HepG2 (cell line): Measurements from ENCODE around the gene H1-8. TPM values are rescaled to one million over a fixed set of nuclear protein-coding genes. Genes with fewer than 3 reads are reported as not detected.

Experiments used
- CBX2 ChIP-seq, 2 experiments: fragments of 200-600 bp in 1 of 2; sonication (generic); formaldehyde crosslinking in 1 of 2; IDR thresholded peaks; 2 replicates each; pipeline versions ENCODE4 v1.7.0 to v1.8.1; 2018 to 2022; ENCODE audit warnings: low read depth in 2 of 2, low read length in 1 of 2, mild to moderate bottlenecking in 1 of 2, missing genetic modification reagents in 1 of 2
- HDAC6 ChIP-seq: fragments of 200-600 bp; sonication (generic); IDR thresholded peaks from 2 replicates; pipeline ENCODE4 v1.7.0; 2017; ENCODE audit warnings: mild to moderate bottlenecking, antibody characterized with exemption, low read length, low read depth
- KAT8 ChIP-seq: IDR thresholded peaks from 2 replicates; pipeline ENCODE4 v1.6.1; 2016; ENCODE audit warnings: missing genetic modification reagents, missing compliant biosample characterization
- ZNF563 ChIP-seq: sonication (generic); formaldehyde crosslinking; IDR thresholded peaks from 2 replicates; pipeline ENCODE4 v1.8.0; 2022; ENCODE audit warnings: mild to moderate bottlenecking, moderate library complexity, missing genetic modification reagents
- polyA plus RNA-seq, 8 experiments: library from polyadenylated mRNA; depleted of rRNA in 3 of 8; stranded (reverse) in 7 of 8; unstranded in 1 of 8; fragments of >200 nt; fragmentation: Illumina TruSeq in 4 of 8; extraction: Trizol in 4 of 8; gene quantifications; 2 replicates each; pipeline versions ENCODE4 v1.2.1 to v1.2.3, GENCODE V29; 2011 to 2016; ENCODE audit warnings: low read depth in 4 of 8, missing spikeins in 1 of 8, mixed read lengths in 1 of 8; ENCODE audit not compliant: insufficient read depth in 1 of 8
- total RNA-seq, 5 experiments: library from RNA; depleted of rRNA; stranded (reverse); fragments of >200 nt; fragmentation: Illumina TruSeq; extraction: Trizol; gene quantifications; 2 replicates each; pipeline ENCODE4 v1.2.3, GENCODE V29; 2016; ENCODE audit warnings: low read depth in 1 of 5
- TF ChIP-seq, protein P1 (sequence below): sonication (generic); formaldehyde crosslinking; IDR thresholded peaks from 2 replicates; pipeline ENCODE4 v1.5.0; 2020; ENCODE audit warnings: mild to moderate bottlenecking, missing genetic modification reagents, borderline replicate concordance
- TF ChIP-seq, protein P2 (sequence below): sonication (generic); formaldehyde crosslinking; IDR thresholded peaks from 2 replicates; pipeline ENCODE4 v1.5.0; 2020; ENCODE audit warnings: mild to moderate bottlenecking, missing genetic modification reagents

H1-8 gene
- total and polyA plus RNA-seq, 2 of the 13 experiments (the other 11 are each of a cell fraction or from before 2014, with no cell fraction given): 0.08 TPM; not detected in 1

GRCh38 chr3:129514110-129514509 lies 28.9 kb upstream of the H1-8 start (continued):
- TF ChIP-seq, protein P1, sequence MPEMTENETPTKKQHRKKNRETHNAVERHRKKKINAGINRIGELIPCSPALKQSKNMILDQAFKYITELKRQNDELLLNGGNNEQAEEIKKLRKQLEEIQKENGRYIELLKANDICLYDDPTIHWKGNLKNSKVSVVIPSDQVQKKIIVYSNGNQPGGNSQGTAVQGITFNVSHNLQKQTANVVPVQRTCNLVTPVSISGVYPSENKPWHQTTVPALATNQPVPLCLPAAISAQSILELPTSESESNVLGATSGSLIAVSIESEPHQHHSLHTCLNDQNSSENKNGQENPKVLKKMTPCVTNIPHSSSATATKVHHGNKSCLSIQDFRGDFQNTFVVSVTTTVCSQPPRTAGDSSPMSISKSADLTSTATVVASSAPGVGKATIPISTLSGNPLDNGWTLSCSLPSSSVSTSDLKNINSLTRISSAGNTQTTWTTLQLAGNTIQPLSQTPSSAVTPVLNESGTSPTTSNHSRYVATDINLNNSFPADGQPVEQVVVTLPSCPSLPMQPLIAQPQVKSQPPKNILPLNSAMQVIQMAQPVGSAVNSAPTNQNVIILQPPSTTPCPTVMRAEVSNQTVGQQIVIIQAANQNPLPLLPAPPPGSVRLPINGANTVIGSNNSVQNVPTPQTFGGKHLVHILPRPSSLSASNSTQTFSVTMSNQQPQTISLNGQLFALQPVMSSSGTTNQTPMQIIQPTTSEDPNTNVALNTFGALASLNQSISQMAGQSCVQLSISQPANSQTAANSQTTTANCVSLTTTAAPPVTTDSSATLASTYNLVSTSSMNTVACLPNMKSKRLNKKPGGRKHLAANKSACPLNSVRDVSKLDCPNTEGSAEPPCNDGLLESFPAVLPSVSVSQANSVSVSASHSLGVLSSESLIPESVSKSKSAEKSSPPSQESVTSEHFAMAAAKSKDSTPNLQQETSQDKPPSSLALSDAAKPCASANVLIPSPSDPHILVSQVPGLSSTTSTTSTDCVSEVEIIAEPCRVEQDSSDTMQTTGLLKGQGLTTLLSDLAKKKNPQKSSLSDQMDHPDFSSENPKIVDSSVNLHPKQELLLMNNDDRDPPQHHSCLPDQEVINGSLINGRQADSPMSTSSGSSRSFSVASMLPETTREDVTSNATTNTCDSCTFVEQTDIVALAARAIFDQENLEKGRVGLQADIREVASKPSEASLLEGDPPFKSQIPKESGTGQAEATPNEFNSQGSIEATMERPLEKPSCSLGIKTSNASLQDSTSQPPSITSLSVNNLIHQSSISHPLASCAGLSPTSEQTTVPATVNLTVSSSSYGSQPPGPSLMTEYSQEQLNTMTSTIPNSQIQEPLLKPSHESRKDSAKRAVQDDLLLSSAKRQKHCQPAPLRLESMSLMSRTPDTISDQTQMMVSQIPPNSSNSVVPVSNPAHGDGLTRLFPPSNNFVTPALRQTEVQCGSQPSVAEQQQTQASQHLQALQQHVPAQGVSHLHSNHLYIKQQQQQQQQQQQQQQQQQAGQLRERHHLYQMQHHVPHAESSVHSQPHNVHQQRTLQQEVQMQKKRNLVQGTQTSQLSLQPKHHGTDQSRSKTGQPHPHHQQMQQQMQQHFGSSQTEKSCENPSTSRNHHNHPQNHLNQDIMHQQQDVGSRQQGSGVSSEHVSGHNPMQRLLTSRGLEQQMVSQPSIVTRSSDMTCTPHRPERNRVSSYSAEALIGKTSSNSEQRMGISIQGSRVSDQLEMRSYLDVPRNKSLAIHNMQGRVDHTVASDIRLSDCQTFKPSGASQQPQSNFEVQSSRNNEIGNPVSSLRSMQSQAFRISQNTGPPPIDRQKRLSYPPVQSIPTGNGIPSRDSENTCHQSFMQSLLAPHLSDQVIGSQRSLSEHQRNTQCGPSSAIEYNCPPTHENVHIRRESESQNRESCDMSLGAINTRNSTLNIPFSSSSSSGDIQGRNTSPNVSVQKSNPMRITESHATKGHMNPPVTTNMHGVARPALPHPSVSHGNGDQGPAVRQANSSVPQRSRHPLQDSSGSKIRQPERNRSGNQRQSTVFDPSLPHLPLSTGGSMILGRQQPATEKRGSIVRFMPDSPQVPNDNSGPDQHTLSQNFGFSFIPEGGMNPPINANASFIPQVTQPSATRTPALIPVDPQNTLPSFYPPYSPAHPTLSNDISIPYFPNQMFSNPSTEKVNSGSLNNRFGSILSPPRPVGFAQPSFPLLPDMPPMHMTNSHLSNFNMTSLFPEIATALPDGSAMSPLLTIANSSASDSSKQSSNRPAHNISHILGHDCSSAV (CRISPR knock-in tag): no peak
- TF ChIP-seq ZNF563: no peak
- TF ChIP-seq HDAC6: no peak
- no peak for TF ChIP-seq CBX2 (IDR thresholded peaks at IDR 0.05; ENCODE audit: low read depth, low read length)
- TF ChIP-seq CBX2 (CRISPR knock-in tag; IDR thresholded peaks at IDR 0.05; ENCODE audit: low read depth): no peak
- TF ChIP-seq, protein P2, sequence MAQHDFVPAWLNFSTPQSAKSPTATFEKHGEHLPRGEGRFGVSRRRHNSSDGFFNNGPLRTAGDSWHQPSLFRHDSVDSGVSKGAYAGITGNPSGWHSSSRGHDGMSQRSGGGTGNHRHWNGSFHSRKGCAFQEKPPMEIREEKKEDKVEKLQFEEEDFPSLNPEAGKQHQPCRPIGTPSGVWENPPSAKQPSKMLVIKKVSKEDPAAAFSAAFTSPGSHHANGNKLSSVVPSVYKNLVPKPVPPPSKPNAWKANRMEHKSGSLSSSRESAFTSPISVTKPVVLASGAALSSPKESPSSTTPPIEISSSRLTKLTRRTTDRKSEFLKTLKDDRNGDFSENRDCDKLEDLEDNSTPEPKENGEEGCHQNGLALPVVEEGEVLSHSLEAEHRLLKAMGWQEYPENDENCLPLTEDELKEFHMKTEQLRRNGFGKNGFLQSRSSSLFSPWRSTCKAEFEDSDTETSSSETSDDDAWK: no peak
- no peak for TF ChIP-seq KAT8 (CRISPR knock-in tag)
